GM23338 (cell line): ENCODE data around the gene SSH2. TPM values are rescaled to one million over a fixed set of nuclear protein-coding genes. Genes with fewer than 3 reads are reported as not detected.

ENCODE experiments used
- ATAC-seq: fragments of 200-7000 bp; cut with Tn5 transposase; 3 replicates; pipeline ENCODE4 v1.9.1; 2020
- DNase-seq: peaks from one replicate; pipeline ENCODE4 v3.0.0-alpha.2; 2015; ENCODE audit warnings: low spot score
- H2AFZ ChIP-seq: fragments of 200-600 bp; sonication (generic); 2 replicates; pipeline ENCODE4 v1.8.0; 2016; ENCODE audit warnings: antibody characterized with exemption, mild to moderate bottlenecking, moderate library complexity
- H3F3A ChIP-seq: fragments of 200-600 bp; sonication (generic); replicated peaks from 2 replicates; pipeline ENCODE4 v1.8.0; 2017; ENCODE audit warnings: antibody characterized with exemption, mixed run types, low read depth
- H3K27ac ChIP-seq: fragments of 200-600 bp; sonication (generic); 2 replicates; pipeline ENCODE4 v1.6.1; 2016; ENCODE audit warnings: low read depth
- H3K27me3 ChIP-seq: fragments of 200-600 bp; sonication (generic); 2 replicates; pipeline ENCODE4 v1.8.0; 2016; ENCODE audit warnings: mild to moderate bottlenecking, mixed run types, moderate library complexity; ENCODE audit not compliant: insufficient read depth
- H3K36me3 ChIP-seq: fragments of 200-600 bp; sonication (generic); 2 replicates; pipeline ENCODE4 v1.8.0; 2016; ENCODE audit warnings: mild to moderate bottlenecking; ENCODE audit not compliant: insufficient read depth
- H3K4me1 ChIP-seq: fragments of 200-600 bp; sonication (generic); 2 replicates; pipeline ENCODE4 v1.8.0; 2016; ENCODE audit warnings: mild to moderate bottlenecking, moderate library complexity; ENCODE audit not compliant: insufficient read depth
- H3K4me2 ChIP-seq: fragments of 200-600 bp; sonication (generic); 2 replicates; pipeline ENCODE4 v1.7.1; 2017; ENCODE audit warnings: mixed run types
- H3K4me3 ChIP-seq: fragments of 200-600 bp; sonication (generic); 2 replicates; pipeline ENCODE4 v1.6.1; 2016; ENCODE audit warnings: mixed run types
- H3K79me2 ChIP-seq: fragments of 200-600 bp; sonication (generic); replicated peaks from 2 replicates; pipeline ENCODE4 v1.8.0; 2017; ENCODE audit warnings: mild to moderate bottlenecking; ENCODE audit not compliant: insufficient read depth
- H3K9me2 ChIP-seq: fragments of 200-600 bp; sonication (generic); 2 replicates; pipeline ENCODE4 v1.8.0; 2017; ENCODE audit not compliant: insufficient read depth
- H4K20me1 ChIP-seq: fragments of 200-600 bp; sonication (generic); replicated peaks from 2 replicates; pipeline ENCODE4 v1.8.0; 2017; ENCODE audit warnings: mild to moderate bottlenecking; ENCODE audit not compliant: insufficient read depth
- H3K27ac Mint-ChIP-seq: 2 replicates; pipeline ENCODE4 v1.8.0; 2020; ENCODE audit warnings: inconsistent platforms, mild to moderate bottlenecking, moderate library complexity, mixed read lengths
- H3K27me3 Mint-ChIP-seq: 3 replicates; pipeline ENCODE4 v1.8.0; 2022; ENCODE audit warnings: low read depth, mild to moderate bottlenecking, moderate library complexity, mixed read lengths, inconsistent platforms; ENCODE audit not compliant: insufficient read depth, poor library complexity
- H3K36me3 Mint-ChIP-seq: 3 replicates; pipeline ENCODE4 v1.8.0; 2021; ENCODE audit warnings: low read depth, mild to moderate bottlenecking, inconsistent platforms, moderate library complexity, mixed read lengths
- H3K4me1 Mint-ChIP-seq: 3 replicates; pipeline ENCODE4 v1.8.0; 2020; ENCODE audit warnings: mild to moderate bottlenecking, inconsistent platforms, mixed read lengths
- H3K4me3 Mint-ChIP-seq: 3 replicates; pipeline ENCODE4 v1.8.0; 2021; ENCODE audit warnings: moderate library complexity, mild to moderate bottlenecking, inconsistent platforms, mixed read lengths
- H3K9me3 Mint-ChIP-seq: 3 replicates; pipeline ENCODE4 v1.8.0; 2020; ENCODE audit warnings: moderate library complexity, mild to moderate bottlenecking, inconsistent platforms, mixed read lengths
- CREB1 ChIP-seq: fragments of 250-450 bp; sonication (Bioruptor Pico); IDR thresholded peaks from 2 replicates; pipeline ENCODE4 v1.5.0; 2020; ENCODE audit warnings: low read depth, mild to moderate bottlenecking, moderate library complexity
- CTCF ChIP-seq, 2 experiments: fragments of 200-600 bp in 1 of 2; sonication (generic) in 1 of 2; conservative IDR thresholded peaks; 2 replicates each; pipeline versions ENCODE4 v1.5.1 to v1.6.1; 2016 to 2017; ENCODE audit warnings: antibody characterized with exemption in 2 of 2, low read depth in 2 of 2, mild to moderate bottlenecking in 2 of 2, moderate library complexity in 1 of 2
- EZH2 ChIP-seq: fragments of 200-600 bp; sonication (generic); IDR thresholded peaks from one replicate; pipeline ENCODE4 v1.8.0; 2017; ENCODE audit warnings: antibody characterized with exemption, mild to moderate bottlenecking, low read depth; ENCODE audit not compliant: unreplicated experiment
- EZH2phosphoT487 ChIP-seq: fragments of 200-600 bp; sonication (generic); IDR thresholded peaks from one replicate; pipeline ENCODE4 v1.8.1; 2018; ENCODE audit warnings: antibody characterized with exemption; ENCODE audit not compliant: unreplicated experiment
- JUNB ChIP-seq: IDR thresholded peaks from one replicate; pipeline ENCODE4 v1.6.1; 2016; ENCODE audit warnings: antibody characterized with exemption; ENCODE audit not compliant: unreplicated experiment
- NANOG ChIP-seq: IDR thresholded peaks from 2 replicates; pipeline ENCODE4 v1.6.1; 2016; ENCODE audit warnings: antibody characterized with exemption, borderline replicate concordance
- POLR2AphosphoS5 ChIP-seq: IDR thresholded peaks from 2 replicates; pipeline ENCODE4 v1.6.1; 2016; ENCODE audit warnings: antibody characterized with exemption, low read depth
- ZNF114 ChIP-seq: fragments of 250-450 bp; sonication (Bioruptor Pico); IDR thresholded peaks from 2 replicates; pipeline ENCODE4 v1.5.0; 2020; ENCODE audit warnings: mild to moderate bottlenecking, moderate library complexity
- ZNF331 ChIP-seq: fragments of 250-450 bp; sonication (Bioruptor Pico); IDR thresholded peaks from 2 replicates; pipeline ENCODE4 v1.5.0; 2020; ENCODE audit warnings: low read depth, mild to moderate bottlenecking, moderate library complexity
- ZNF462 ChIP-seq: fragments of 250-450 bp; sonication (Bioruptor Pico); IDR thresholded peaks from 2 replicates; pipeline ENCODE4 v1.5.0; 2020; ENCODE audit warnings: mild to moderate bottlenecking, moderate library complexity
- polyA plus RNA-seq: library from polyadenylated mRNA; unstranded; fragments of >200 nt; fragmentation: Nextera tagmentation; extraction: Ambion mirVana; gene quantifications from 2 replicates; pipeline ENCODE4 v1.2.1, GENCODE V29; 2016
- total RNA-seq: library from RNA; depleted of rRNA; stranded (reverse); fragments of >200 nt; shearing (Covaris generic); gene quantifications from 2 replicates; pipeline ENCODE4 v1.2.3, GENCODE V29; 2014
- TF ChIP-seq, protein P1 (sequence below): IDR thresholded peaks from one replicate; pipeline ENCODE4 v1.6.1; 2018; ENCODE audit warnings: antibody characterized with exemption; ENCODE audit not compliant: unreplicated experiment
- TF ChIP-seq, protein P2 (sequence below): IDR thresholded peaks from 2 replicates; pipeline ENCODE4 v1.6.1; 2016; ENCODE audit warnings: antibody characterized with exemption

Gene SSH2
- total and polyA plus RNA-seq, 2 experiments from 2014 or later: 9.9 to 12.1 TPM

GRCh38 chr17:29612094-29612403, 318.0 kb downstream of the SSH2 start:
- ATAC-seq (no peak), DNase-seq (no peak)
- H3K79me2 ChIP-seq: peaks cover 2% of the 10 kb centered on the region; the same call in 1 of the 2 replicates
- no peak overlapping the region for H3K4me3 ChIP-seq
- H4K20me1 ChIP-seq: peaks cover 7% of the 10 kb centered on the region; the same call in 1 of the 2 replicates
- H3K36me3 ChIP-seq: no peaks in the 10 kb centered on the region; the same call in 1 of the 2 replicates
- H2AFZ ChIP-seq: no peak overlapping the region
- no peaks in the 10 kb centered on the region for H3K9me2 ChIP-seq
- peaks cover 24% of the 10 kb centered on the region for H3K4me1 ChIP-seq
- peaks cover 26% of the 10 kb centered on the region for H3K4me1 Mint-ChIP-seq
- H3K4me3 Mint-ChIP-seq: no peak overlapping the region
- H3K27ac Mint-ChIP-seq: no peak overlapping the region
- H3K27me3 ChIP-seq: peaks cover 40% of the 10 kb centered on the region
- H3F3A ChIP-seq: 0 out of 2 replicates have a peak, but pooled peaks cover 4% of the 10 kb centered on the region
- peaks cover 4% of the 10 kb centered on the region; the same call in 2 of the 3 replicates for H3K36me3 Mint-ChIP-seq
- TF ChIP-seq EZH2 (no peak), CTCF (conservative IDR thresholded peaks at IDR 0.05; ENCODE audit: low read depth in 2 of 2) (no peak), ZNF331 (no peak), NANOG (no peak), ZNF114 (CRISPR knock-in tag) (no peak), ZNF462 (CRISPR knock-in tag) (no peak), EZH2phosphoT487 (no peak), POLR2AphosphoS5 (no peak), JUNB (no peak), CREB1 (CRISPR knock-in tag) (no peak)
- TF ChIP-seq, protein P1, sequence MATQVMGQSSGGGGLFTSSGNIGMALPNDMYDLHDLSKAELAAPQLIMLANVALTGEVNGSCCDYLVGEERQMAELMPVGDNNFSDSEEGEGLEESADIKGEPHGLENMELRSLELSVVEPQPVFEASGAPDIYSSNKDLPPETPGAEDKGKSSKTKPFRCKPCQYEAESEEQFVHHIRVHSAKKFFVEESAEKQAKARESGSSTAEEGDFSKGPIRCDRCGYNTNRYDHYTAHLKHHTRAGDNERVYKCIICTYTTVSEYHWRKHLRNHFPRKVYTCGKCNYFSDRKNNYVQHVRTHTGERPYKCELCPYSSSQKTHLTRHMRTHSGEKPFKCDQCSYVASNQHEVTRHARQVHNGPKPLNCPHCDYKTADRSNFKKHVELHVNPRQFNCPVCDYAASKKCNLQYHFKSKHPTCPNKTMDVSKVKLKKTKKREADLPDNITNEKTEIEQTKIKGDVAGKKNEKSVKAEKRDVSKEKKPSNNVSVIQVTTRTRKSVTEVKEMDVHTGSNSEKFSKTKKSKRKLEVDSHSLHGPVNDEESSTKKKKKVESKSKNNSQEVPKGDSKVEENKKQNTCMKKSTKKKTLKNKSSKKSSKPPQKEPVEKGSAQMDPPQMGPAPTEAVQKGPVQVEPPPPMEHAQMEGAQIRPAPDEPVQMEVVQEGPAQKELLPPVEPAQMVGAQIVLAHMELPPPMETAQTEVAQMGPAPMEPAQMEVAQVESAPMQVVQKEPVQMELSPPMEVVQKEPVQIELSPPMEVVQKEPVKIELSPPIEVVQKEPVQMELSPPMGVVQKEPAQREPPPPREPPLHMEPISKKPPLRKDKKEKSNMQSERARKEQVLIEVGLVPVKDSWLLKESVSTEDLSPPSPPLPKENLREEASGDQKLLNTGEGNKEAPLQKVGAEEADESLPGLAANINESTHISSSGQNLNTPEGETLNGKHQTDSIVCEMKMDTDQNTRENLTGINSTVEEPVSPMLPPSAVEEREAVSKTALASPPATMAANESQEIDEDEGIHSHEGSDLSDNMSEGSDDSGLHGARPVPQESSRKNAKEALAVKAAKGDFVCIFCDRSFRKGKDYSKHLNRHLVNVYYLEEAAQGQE: no peak
- TF ChIP-seq, protein P2, sequence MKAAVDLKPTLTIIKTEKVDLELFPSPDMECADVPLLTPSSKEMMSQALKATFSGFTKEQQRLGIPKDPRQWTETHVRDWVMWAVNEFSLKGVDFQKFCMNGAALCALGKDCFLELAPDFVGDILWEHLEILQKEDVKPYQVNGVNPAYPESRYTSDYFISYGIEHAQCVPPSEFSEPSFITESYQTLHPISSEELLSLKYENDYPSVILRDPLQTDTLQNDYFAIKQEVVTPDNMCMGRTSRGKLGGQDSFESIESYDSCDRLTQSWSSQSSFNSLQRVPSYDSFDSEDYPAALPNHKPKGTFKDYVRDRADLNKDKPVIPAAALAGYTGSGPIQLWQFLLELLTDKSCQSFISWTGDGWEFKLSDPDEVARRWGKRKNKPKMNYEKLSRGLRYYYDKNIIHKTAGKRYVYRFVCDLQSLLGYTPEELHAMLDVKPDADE: no peak
- H3K27me3 Mint-ChIP-seq: peaks cover 38% of the 10 kb centered on the region
- H3K9me3 Mint-ChIP-seq: no peaks in the 10 kb centered on the region; the same call in 2 of the 3 replicates
- no peak overlapping the region for H3K27ac ChIP-seq
- H3K4me2 ChIP-seq: no peak overlapping the region
